ENCODE data around the gene ANKS1A.
A peak's percentile ranks its signal among the peaks of the same experiment; 100 is the strongest.

DNA sequence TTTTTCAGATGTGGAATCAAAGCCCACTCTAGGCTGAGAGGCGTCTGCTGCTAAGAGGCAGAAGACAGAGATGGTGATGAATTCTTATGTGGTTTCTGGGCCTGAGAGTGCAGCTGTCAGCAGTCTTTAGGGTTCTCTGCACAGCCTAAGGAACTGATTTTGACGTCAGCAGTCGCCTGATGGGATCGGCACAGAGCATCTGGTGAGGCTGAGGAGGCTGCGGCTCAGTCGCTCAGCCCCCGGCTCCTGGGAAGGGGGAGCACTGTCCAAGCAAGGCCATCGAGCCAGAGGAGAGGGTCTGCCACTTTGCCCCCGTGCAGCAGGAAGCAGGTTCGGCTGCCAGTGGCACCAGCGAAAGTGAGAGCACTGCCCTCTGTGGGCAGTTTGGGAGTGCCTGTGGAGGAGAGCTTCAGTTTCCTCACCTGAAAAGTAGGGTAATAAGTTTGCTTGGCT is 159.6 kb downstream of the ANKS1A start:
- TF ChIP-seq, protein P1, sequence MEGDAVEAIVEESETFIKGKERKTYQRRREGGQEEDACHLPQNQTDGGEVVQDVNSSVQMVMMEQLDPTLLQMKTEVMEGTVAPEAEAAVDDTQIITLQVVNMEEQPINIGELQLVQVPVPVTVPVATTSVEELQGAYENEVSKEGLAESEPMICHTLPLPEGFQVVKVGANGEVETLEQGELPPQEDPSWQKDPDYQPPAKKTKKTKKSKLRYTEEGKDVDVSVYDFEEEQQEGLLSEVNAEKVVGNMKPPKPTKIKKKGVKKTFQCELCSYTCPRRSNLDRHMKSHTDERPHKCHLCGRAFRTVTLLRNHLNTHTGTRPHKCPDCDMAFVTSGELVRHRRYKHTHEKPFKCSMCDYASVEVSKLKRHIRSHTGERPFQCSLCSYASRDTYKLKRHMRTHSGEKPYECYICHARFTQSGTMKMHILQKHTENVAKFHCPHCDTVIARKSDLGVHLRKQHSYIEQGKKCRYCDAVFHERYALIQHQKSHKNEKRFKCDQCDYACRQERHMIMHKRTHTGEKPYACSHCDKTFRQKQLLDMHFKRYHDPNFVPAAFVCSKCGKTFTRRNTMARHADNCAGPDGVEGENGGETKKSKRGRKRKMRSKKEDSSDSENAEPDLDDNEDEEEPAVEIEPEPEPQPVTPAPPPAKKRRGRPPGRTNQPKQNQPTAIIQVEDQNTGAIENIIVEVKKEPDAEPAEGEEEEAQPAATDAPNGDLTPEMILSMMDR (conservative IDR thresholded peaks at IDR 0.05; ENCODE audit: low read length) = peak; percentile 73
- TF ChIP-seq EZH2phosphoT487 (IDR thresholded peaks at IDR 0.05; ENCODE audit: borderline replicate concordance) = no peak

Measured in Loucy (cell line).